PC-3 (cell line): ENCODE measurements around the gene AHNAK2. TPM values are rescaled to one million over a fixed set of nuclear protein-coding genes. Genes with fewer than 3 reads are reported as not detected.
A peak's percentile ranks its signal among the peaks of the same experiment; 100 is the strongest.

Experiments
- ATAC-seq: fragments of 200-7000 bp; cut with Tn5 transposase; 2 replicates; pipeline ENCODE4 v1.9.1; 2020; ENCODE audit warnings: mild to moderate bottlenecking, moderate library complexity
- BruUV-seq: library from RNA; stranded (reverse); fragments of 400-500 nt; replicated peaks from 2 replicates; lab custom pipeline; 2021; lab: Mats Ljungman, UMichigan
- CTCF ChIA-PET: fragments of 300-600 bp; sonication (Branson Sonifier 250); formaldehyde crosslinking; loops from one replicate; lab custom pipeline; 2022; ENCODE audit warnings: antibody characterized with exemption; lab: Charles Lee
- POLR2A ChIA-PET: fragments of 300-600 bp; sonication (Branson Sonifier 250); formaldehyde crosslinking; loops from one replicate; lab custom pipeline; 2022; ENCODE audit warnings: antibody characterized with exemption; ENCODE audit not compliant: unreplicated experiment; lab: Charles Lee
- DNase-seq: peaks from one replicate; pipeline ENCODE4 v3.0.0-alpha.2; 2015
- H2AFZ ChIP-seq: fragments of 300-600 bp; sonication (generic); 2 replicates; pipeline ENCODE4 v1.6.0; 2016; ENCODE audit warnings: antibody characterized with exemption, low read length
- H3F3A ChIP-seq: fragments of 300-600 bp; sonication (generic); one replicate; pipeline ENCODE4 v1.6.0; 2017; ENCODE audit warnings: antibody characterized with exemption, low read length, control low read depth, mild to moderate bottlenecking; ENCODE audit not compliant: unreplicated experiment
- H3K27ac ChIP-seq: fragments of 300-600 bp; sonication (generic); 2 replicates; pipeline ENCODE4 v1.5.1; 2016; ENCODE audit warnings: mild to moderate bottlenecking, low read length
- H3K27me3 ChIP-seq: fragments of 300-600 bp; sonication (generic); 2 replicates; pipeline ENCODE4 v1.6.1; 2016; ENCODE audit warnings: low read length, mixed read lengths
- H3K36me3 ChIP-seq: fragments of 300-600 bp; sonication (generic); 2 replicates; pipeline ENCODE4 v1.6.1; 2016; ENCODE audit warnings: low read depth, mixed run types, low read length, mixed read lengths
- H3K4me1 ChIP-seq: fragments of 300-600 bp; sonication (generic); 2 replicates; pipeline ENCODE4 v1.5.1; 2016; ENCODE audit warnings: low read length; ENCODE audit not compliant: insufficient read depth
- H3K4me2 ChIP-seq: fragments of 300-600 bp; sonication (generic); 2 replicates; pipeline ENCODE4 v1.6.0; 2016; ENCODE audit warnings: low read length
- H3K4me3 ChIP-seq: fragments of 300-600 bp; sonication (generic); 2 replicates; pipeline ENCODE4 v1.5.1; 2016; ENCODE audit warnings: mild to moderate bottlenecking, low read length, mixed read lengths
- H3K79me2 ChIP-seq: fragments of 300-600 bp; sonication (generic); 2 replicates; pipeline ENCODE4 v1.6.1; 2017; ENCODE audit warnings: low read length, mixed read lengths
- H3K9ac ChIP-seq: fragments of 300-600 bp; sonication (generic); 2 replicates; pipeline ENCODE4 v1.6.0; 2016; ENCODE audit warnings: mild to moderate bottlenecking, low read length
- H3K9me2 ChIP-seq: fragments of 300-600 bp; sonication (generic); replicated peaks from 2 replicates; pipeline ENCODE4 v1.6.1; 2016; ENCODE audit warnings: mixed run types, low read length, mixed read lengths
- H3K9me3 ChIP-seq: fragments of 300-600 bp; sonication (generic); 2 replicates; pipeline ENCODE4 v1.6.1; 2016; ENCODE audit warnings: low read length, mixed read lengths
- H4K20me1 ChIP-seq: fragments of 300-600 bp; sonication (generic); 2 replicates; pipeline ENCODE4 v1.6.1; 2016; ENCODE audit warnings: low read length, mixed read lengths
- EZH2 ChIP-seq: fragments of 300-600 bp; sonication (generic); IDR thresholded peaks from one replicate; pipeline ENCODE4 v1.6.1; 2017; ENCODE audit warnings: antibody characterized with exemption, mild to moderate bottlenecking, low read length; ENCODE audit not compliant: unreplicated experiment
- EZH2phosphoT487 ChIP-seq: fragments of 300-600 bp; sonication (generic); IDR thresholded peaks from 2 replicates; pipeline ENCODE4 v1.6.1; 2018; ENCODE audit warnings: mild to moderate bottlenecking, antibody characterized with exemption, low read length, borderline replicate concordance
- intact Hi-C: fragments of 100-400 bp; cut with micrococcal nuclease; formaldehyde crosslinking; loops from 2 replicates; pipeline ENCODE4 v1.9.0; 2023
- total RNA-seq: library from RNA; depleted of rRNA; stranded (reverse); fragments of >200 nt; gene quantifications from 2 replicates; pipeline ENCODE4 v1.2.3, GENCODE V29; 2014
- TF ChIP-seq, protein P1 (sequence below): fragments of 300-600 bp; sonication (generic); conservative IDR thresholded peaks from 2 replicates; pipeline ENCODE4 v1.5.1; 2017; ENCODE audit warnings: antibody characterized with exemption, low read depth, mild to moderate bottlenecking, low read length

AHNAK2 gene
- total RNA-seq, 1 experiment from 2014 or later: 25.0 TPM

DNA sequence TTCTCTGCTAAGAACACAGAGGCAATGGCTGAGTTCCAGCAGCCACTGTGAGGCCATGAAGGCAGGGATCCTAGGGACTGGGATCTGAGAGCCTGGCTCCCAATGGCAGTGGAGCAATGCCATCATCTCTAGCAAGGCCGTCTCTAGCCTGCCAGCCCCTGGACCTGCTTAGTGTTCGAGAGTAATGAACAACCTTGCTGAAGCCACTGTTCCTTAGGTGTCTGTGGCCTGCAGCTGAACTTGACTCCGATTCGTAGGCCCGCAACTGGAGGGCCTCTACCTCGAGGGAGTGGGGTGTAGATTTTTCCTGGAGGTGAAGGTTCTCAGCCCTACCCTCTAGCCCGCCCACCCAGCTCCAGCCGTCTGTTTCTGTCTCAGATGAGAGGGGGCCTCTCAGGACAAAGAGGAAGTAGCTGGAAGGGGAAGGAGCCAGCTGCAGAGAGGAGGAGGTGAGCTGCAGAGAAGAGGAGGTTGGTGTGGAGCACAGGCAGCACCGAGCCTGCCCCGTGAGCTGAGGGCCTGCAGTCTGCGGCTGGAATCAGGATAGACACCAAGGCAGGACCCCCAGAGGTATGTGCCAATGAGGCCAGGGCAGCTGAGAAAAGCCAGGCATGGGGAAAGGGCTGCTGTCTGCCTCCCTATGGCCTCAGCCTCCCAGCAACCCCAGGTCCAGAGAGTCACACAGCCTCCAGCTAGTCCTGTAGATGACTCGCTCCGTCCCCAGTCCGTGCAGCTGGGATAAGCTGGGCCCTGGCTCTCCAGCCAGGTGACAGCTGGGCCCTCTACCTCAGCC lies 53.6 kb downstream of the AHNAK2 start, which contains the start of gene PLD4:
Gene PLD4, plus strand, starts transcription at position 459 of the 793 bp plus-strand sequence. CDS start 2,262 bp downstream, outside the sequence.
- H3K79me2 ChIP-seq: no peaks in the 10 kb centered on the region
- POLR2A ChIA-PET: interaction anchor here (0.6 kb wide), 1 partner anchor 16 kb away, joined by 6 read pairs; no protein-coding TSS in a partner anchor
- no peaks in the 10 kb centered on the region for H3K27me3 ChIP-seq
- no peak within 1 kb of the TSS for H3K9ac ChIP-seq
- no peaks in the 10 kb centered on the region for H3K9me3 ChIP-seq
- no peak within 1 kb of the TSS for H2AFZ ChIP-seq
- H3K4me1 ChIP-seq: no peaks in the 10 kb centered on the region
- no peak within 1 kb of the TSS for H3K4me3 ChIP-seq
- CTCF ChIA-PET: no interaction called here
- DNase-seq (no peak), ATAC-seq (peak; percentile 40; the same call in 1 of the 2 replicates)
- TF ChIP-seq EZH2phosphoT487 (no peak), EZH2 (no peak)
- TF ChIP-seq, protein P1, sequence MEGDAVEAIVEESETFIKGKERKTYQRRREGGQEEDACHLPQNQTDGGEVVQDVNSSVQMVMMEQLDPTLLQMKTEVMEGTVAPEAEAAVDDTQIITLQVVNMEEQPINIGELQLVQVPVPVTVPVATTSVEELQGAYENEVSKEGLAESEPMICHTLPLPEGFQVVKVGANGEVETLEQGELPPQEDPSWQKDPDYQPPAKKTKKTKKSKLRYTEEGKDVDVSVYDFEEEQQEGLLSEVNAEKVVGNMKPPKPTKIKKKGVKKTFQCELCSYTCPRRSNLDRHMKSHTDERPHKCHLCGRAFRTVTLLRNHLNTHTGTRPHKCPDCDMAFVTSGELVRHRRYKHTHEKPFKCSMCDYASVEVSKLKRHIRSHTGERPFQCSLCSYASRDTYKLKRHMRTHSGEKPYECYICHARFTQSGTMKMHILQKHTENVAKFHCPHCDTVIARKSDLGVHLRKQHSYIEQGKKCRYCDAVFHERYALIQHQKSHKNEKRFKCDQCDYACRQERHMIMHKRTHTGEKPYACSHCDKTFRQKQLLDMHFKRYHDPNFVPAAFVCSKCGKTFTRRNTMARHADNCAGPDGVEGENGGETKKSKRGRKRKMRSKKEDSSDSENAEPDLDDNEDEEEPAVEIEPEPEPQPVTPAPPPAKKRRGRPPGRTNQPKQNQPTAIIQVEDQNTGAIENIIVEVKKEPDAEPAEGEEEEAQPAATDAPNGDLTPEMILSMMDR: no peak
- H3K4me2 ChIP-seq: no peak within 1 kb of the TSS
- H3K36me3 ChIP-seq: no peaks in the 10 kb centered on the region
- intact Hi-C loops: no loop called here
- BruUV-seq: no TSS peak
- no peaks in the 10 kb centered on the region for H4K20me1 ChIP-seq
- H3K27ac ChIP-seq: no peak within 1 kb of the TSS
- H3K9me2 ChIP-seq: no peaks in the 10 kb centered on the region
- no peaks in the 10 kb centered on the region for H3F3A ChIP-seq

DNA sequence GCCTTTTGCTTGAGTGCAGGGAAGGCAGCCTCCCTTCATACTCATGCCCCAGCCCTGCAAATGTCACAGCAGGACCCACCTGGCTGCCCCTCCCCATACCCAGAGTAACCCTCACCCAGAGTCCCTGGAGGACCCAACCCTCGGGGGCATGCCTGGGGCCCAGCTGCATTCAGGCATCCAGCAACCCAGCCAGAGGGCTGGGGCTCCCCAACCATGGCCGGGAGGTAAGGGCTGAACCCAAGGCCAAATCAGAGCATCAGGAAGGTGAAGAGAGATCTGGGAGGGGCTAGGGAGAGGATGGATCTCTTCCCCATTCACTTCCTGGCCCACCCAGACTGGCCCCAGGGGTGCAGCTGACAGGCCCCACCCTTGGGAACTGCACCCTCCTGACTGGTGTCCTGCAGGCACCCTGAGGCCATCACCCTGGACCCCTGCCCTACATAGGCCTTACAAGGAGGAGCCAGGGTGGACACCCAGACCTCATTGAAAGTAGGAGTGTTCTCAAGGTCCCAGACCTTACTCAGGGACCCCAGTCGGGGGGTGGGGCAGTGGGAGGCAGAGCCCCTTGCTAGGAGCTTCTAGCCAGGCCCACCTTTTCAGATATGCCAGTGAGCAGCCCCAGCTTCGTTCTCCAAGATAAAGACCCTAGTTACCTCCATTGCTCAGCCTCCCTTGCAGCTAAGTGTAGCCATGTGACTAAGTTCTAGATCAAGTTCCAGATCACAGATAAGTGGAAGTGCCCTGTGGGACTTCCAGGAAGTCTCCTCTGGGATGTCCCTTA lies 54.3 kb downstream of the AHNAK2 start:
- CTCF ChIA-PET: no interaction called here
- Histone ChIP-seq H2AFZ (no peak overlapping the region), H3K4me2 (no peak overlapping the region), H3K27ac (no peak overlapping the region), H3F3A (no peaks in the 10 kb centered on the region), H3K9ac (no peak overlapping the region), H3K9me2 (no peaks in the 10 kb centered on the region), H3K27me3 (no peaks in the 10 kb centered on the region), H4K20me1 (no peaks in the 10 kb centered on the region), H3K4me3 (no peak overlapping the region), H3K9me3 (no peaks in the 10 kb centered on the region), H3K4me1 (no peaks in the 10 kb centered on the region), H3K79me2 (no peaks in the 10 kb centered on the region), H3K36me3 (no peaks in the 10 kb centered on the region)
- BruUV-seq: no TSS peak
- no peak for ATAC-seq
- POLR2A ChIA-PET: no interaction called here
- no peak for TF ChIP-seq EZH2phosphoT487
- TF ChIP-seq, protein P1: no peak
- no peak for TF ChIP-seq EZH2
- intact Hi-C loops: no loop called here
- DNase-seq: no peak
